Mesenchymal stem cell (in vitro differentiated cells and primary cell): ENCODE results near the gene SERPINE3.

ENCODE experiments used
- DNase-seq: peaks from one replicate; pipeline ENCODE4 v3.0.0-alpha.2; 2013
- H2AFZ ChIP-seq: one replicate; pipeline ENCODE4 v1.6.1; 2013; ENCODE audit warnings: low read depth, mild to moderate bottlenecking, control low read depth, inconsistent platforms, low read length, moderate library complexity
- H2AK5ac ChIP-seq: 2 replicates; pipeline ENCODE4 v1.6.1; 2013; ENCODE audit warnings: low read length, moderate library complexity, mild to moderate bottlenecking, inconsistent platforms; ENCODE audit not compliant: severe bottlenecking
- H2BK120ac ChIP-seq: one replicate; pipeline ENCODE4 v1.6.1; 2013; ENCODE audit warnings: low read depth, mild to moderate bottlenecking, inconsistent platforms, low read length, moderate library complexity
- H2BK12ac ChIP-seq, 2 experiments: one replicate each; pipeline ENCODE4 v1.6.1; 2013; ENCODE audit warnings: inconsistent platforms in 2 of 2, low read length in 2 of 2, mild to moderate bottlenecking in 2 of 2, moderate library complexity in 2 of 2, control low read depth in 1 of 2
- H2BK15ac ChIP-seq: one replicate; pipeline ENCODE4 v1.6.1; 2013; ENCODE audit warnings: mild to moderate bottlenecking, low read depth, inconsistent platforms; ENCODE audit not compliant: poor library complexity, severe bottlenecking
- H2BK5ac ChIP-seq: 2 replicates; pipeline ENCODE4 v1.6.1; 2013; ENCODE audit warnings: low read depth, mild to moderate bottlenecking, low read length, control low read depth, inconsistent platforms; ENCODE audit not compliant: poor library complexity, severe bottlenecking
- H3K14ac ChIP-seq, 2 experiments: one replicate each; pipeline ENCODE4 v1.6.1; 2013; ENCODE audit warnings: inconsistent platforms in 2 of 2, low read length in 2 of 2, control low read depth in 1 of 2, mild to moderate bottlenecking in 1 of 2, moderate library complexity in 1 of 2
- H3K18ac ChIP-seq, 2 experiments: one replicate each; pipeline ENCODE4 v1.6.1; 2013; ENCODE audit warnings: inconsistent platforms in 2 of 2, low read length in 2 of 2, control low read depth in 1 of 2, low read depth in 1 of 2, mild to moderate bottlenecking in 1 of 2
- H3K23ac ChIP-seq, 2 experiments: one replicate each; pipeline ENCODE4 v1.6.1; 2013; ENCODE audit warnings: inconsistent platforms in 2 of 2, low read length in 2 of 2, mild to moderate bottlenecking in 2 of 2, moderate library complexity in 2 of 2, control low read depth in 1 of 2
- H3K27ac ChIP-seq: 2 replicates; pipeline ENCODE4 v1.5.1; 2013; ENCODE audit warnings: mild to moderate bottlenecking, moderate library complexity, low read length, control low read depth, inconsistent platforms; ENCODE audit not compliant: poor library complexity, severe bottlenecking
- H3K27me3 ChIP-seq, 2 experiments: 2 replicates each; pipeline versions ENCODE4 v1.6.1 to v1.7.0; 2013; ENCODE audit warnings: low read length in 2 of 2, mild to moderate bottlenecking in 2 of 2, moderate library complexity in 2 of 2, control low read depth in 1 of 2, inconsistent platforms in 1 of 2; ENCODE audit not compliant: control insufficient read depth in 1 of 2, insufficient read depth in 1 of 2
- H3K36me3 ChIP-seq, 2 experiments: 2 replicates each; pipeline versions ENCODE4 v1.6.1 to v1.7.0; 2013; ENCODE audit warnings: low read length in 2 of 2, control low read depth in 1 of 2, inconsistent platforms in 1 of 2, low read depth in 1 of 2, mild to moderate bottlenecking in 1 of 2; ENCODE audit not compliant: insufficient read depth in 2 of 2, control insufficient read depth in 1 of 2
- H3K4ac ChIP-seq, 2 experiments: one replicate each; pipeline ENCODE4 v1.6.1; 2013; ENCODE audit warnings: inconsistent platforms in 2 of 2, low read length in 2 of 2, mild to moderate bottlenecking in 2 of 2, moderate library complexity in 2 of 2, control low read depth in 1 of 2, low read depth in 1 of 2
- H3K4me1 ChIP-seq: 2 replicates; pipeline ENCODE4 v1.6.1; 2013; ENCODE audit warnings: low read depth, low read length, control low read depth; ENCODE audit not compliant: control insufficient read depth, insufficient read depth
- H3K4me2 ChIP-seq: 2 replicates; pipeline ENCODE4 v1.6.1; 2013; ENCODE audit warnings: low read length, mild to moderate bottlenecking, inconsistent platforms; ENCODE audit not compliant: poor library complexity, severe bottlenecking
- H3K4me3 ChIP-seq, 2 experiments: 2 replicates each; pipeline versions ENCODE4 v1.5.1 to v1.7.0; 2013; ENCODE audit warnings: low read length in 2 of 2, mild to moderate bottlenecking in 2 of 2, control low read depth in 1 of 2, low read depth in 1 of 2; ENCODE audit not compliant: insufficient read depth in 1 of 2
- H3K79me1 ChIP-seq: replicated peaks from 2 replicates; pipeline ENCODE4 v1.6.1; 2013; ENCODE audit warnings: mild to moderate bottlenecking, control low read depth, low read length, inconsistent platforms; ENCODE audit not compliant: poor library complexity, severe bottlenecking
- H3K9ac ChIP-seq: 2 replicates; pipeline ENCODE4 v1.7.0; 2013; ENCODE audit warnings: mild to moderate bottlenecking, low read length, moderate library complexity
- H3K9me3 ChIP-seq: 2 replicates; pipeline ENCODE4 v1.7.0; 2013; ENCODE audit warnings: mild to moderate bottlenecking, low read length; ENCODE audit not compliant: control insufficient read depth
- H4K8ac ChIP-seq: one replicate; pipeline ENCODE4 v1.6.1; 2013; ENCODE audit warnings: inconsistent platforms, mild to moderate bottlenecking, low read length, moderate library complexity
- H4K91ac ChIP-seq: one replicate; pipeline ENCODE4 v1.6.1; 2013; ENCODE audit warnings: mild to moderate bottlenecking, low read length, inconsistent platforms
- WGBS: methylation state at CpG from one replicate; pipeline ENCODE4 v1.1.7; 2013; ENCODE audit warnings: mixed read lengths; 5-methylcytosine and 5-hydroxymethylcytosine counted together

The SERPINE3 gene

GRCh38 chr13:51308781-51309180, 30.7 kb upstream of the SERPINE3 start:
- H3K9me3 ChIP-seq, result no peaks in the 10 kb centered on the region
- 82% methylated on average over 3 of the region's 6 CpGs for WGBS

DNA sequence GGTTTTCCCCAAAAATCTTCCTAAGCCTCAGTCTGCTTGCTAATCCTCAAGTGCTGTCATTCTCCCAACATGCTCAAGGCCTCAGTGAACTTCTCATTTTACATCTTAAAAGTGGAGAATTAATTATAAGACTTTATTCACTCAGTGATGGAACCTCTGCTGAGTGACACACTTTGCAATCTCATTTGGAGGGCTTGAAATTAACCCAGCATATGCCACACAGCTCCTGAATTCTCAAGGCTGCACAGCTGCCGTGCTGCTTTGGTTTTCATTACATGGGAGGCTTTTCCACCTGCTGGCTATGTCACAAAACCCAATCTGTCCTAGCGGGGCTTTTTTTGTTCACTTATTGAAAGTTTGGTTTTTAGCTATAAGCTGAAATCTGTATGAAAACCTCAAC, 28.3 kb upstream of the SERPINE3 start:
- WGBS, result 80% methylated on average over 1 of the region's 2 CpGs
- H3K27ac ChIP-seq, result no peak overlapping the region

More at GRCh38 chr13:51308781-51309180, 30.7 kb upstream of the SERPINE3 start:
- Histone ChIP-seq H3K9ac (no peak overlapping the region), H2BK15ac (no peak overlapping the region), H3K4me2 (no peak overlapping the region), H2BK12ac (no peak overlapping the region), H4K91ac (no peak overlapping the region), H3K18ac (no peak overlapping the region), H3K79me1 (no peaks in the 10 kb centered on the region), H3K36me3 (no peaks in the 10 kb centered on the region), H2BK120ac (no peak overlapping the region), H3K4me3 (no peak overlapping the region), H3K4me1 (peaks cover 2% of the 10 kb centered on the region), H3K27me3 (peaks cover 0 to 4% of the 10 kb centered on the region in 2 experiments), H3K4ac (no peak overlapping the region), H4K8ac (no peak overlapping the region), H3K27ac (no peak overlapping the region), H3K23ac (no peak overlapping the region), H2AK5ac (no peak overlapping the region), H2AFZ (no peak overlapping the region), H2BK5ac (no peak overlapping the region), H3K14ac (no peak overlapping the region)
- no peak for DNase-seq

DNA sequence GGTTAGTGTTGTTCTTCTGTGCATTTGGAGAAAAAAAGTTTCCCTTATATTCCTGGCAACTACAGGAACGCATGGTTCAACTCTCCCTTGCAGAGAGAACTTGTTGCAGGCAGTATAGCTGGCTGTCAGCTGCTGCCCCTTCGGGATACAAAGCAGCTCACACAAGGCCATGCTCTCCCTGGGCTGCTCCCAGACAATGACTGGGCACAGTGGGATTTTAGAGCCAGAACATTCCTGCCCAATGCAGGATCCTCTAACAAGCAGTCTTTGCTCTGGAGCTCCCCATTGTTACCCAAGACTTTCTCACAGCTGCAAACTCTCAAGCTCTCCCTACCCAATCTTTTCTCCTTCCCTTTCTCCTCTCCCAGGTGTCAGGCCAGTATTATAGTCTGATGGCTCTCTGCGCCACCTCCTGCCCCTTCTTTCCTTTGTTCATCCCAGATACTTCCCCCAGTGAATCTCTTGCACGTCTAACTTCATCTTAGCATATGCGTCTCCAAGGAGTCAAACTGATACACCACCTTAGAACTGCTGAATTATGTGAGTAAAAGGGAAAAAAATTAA, 27.5 kb upstream of the SERPINE3 start:
- WGBS, result 78% methylated on average over 3 of the region's 5 CpGs
- H3K4me3 ChIP-seq, result no peak overlapping the region
- H3K36me3 ChIP-seq, result no peaks in the 10 kb centered on the region
- H2AK5ac ChIP-seq, result no peak overlapping the region
- H3K4ac ChIP-seq, result peak overlapping the region in 1 of 2 experiments; percentile 26
- peaks cover 6% of the 10 kb centered on the region for H3K4me1 ChIP-seq
- no peak overlapping the region for H3K18ac ChIP-seq
- H3K23ac ChIP-seq, result no peak overlapping the region
- DNase-seq, result no peak
- H3K14ac ChIP-seq, result no peak overlapping the region
- no peak overlapping the region for H2BK120ac ChIP-seq
- H4K91ac ChIP-seq, result no peak overlapping the region
- H3K79me1 ChIP-seq, result no peaks in the 10 kb centered on the region
- H3K9me3 ChIP-seq, result no peaks in the 10 kb centered on the region
- H2BK15ac ChIP-seq, result no peak overlapping the region
- H2BK12ac ChIP-seq, result no peak overlapping the region
- no peak overlapping the region for H3K4me2 ChIP-seq
- H4K8ac ChIP-seq, result no peak overlapping the region
- H2BK5ac ChIP-seq, result no peak overlapping the region
- H2AFZ ChIP-seq, result no peak overlapping the region
- no peak overlapping the region for H3K27ac ChIP-seq
- peaks cover 0 to 4% of the 10 kb centered on the region in 2 experiments for H3K27me3 ChIP-seq
- no peak overlapping the region for H3K9ac ChIP-seq

More for the DNA sequence above, 28.3 kb upstream of the SERPINE3 start:
- no peak overlapping the region for H3K4me3 ChIP-seq
- H2BK5ac ChIP-seq, result no peak overlapping the region
- no peak overlapping the region for H3K14ac ChIP-seq
- no peak for DNase-seq
- no peak overlapping the region for H4K91ac ChIP-seq
- no peaks in the 10 kb centered on the region for H3K79me1 ChIP-seq
- no peaks in the 10 kb centered on the region for H3K36me3 ChIP-seq
- H2AK5ac ChIP-seq, result no peak overlapping the region
- H3K4me2 ChIP-seq, result no peak overlapping the region
- peaks cover 0 to 4% of the 10 kb centered on the region in 2 experiments for H3K27me3 ChIP-seq
- no peak overlapping the region for H2AFZ ChIP-seq
- no peak overlapping the region for H3K23ac ChIP-seq
- no peak overlapping the region for H2BK15ac ChIP-seq
- no peak overlapping the region for H4K8ac ChIP-seq
- H3K9me3 ChIP-seq, result no peaks in the 10 kb centered on the region
- H3K18ac ChIP-seq, result no peak overlapping the region
- H3K4me1 ChIP-seq, result peaks cover 6% of the 10 kb centered on the region
- H3K4ac ChIP-seq, result no peak overlapping the region
- H2BK12ac ChIP-seq, result no peak overlapping the region
- H3K9ac ChIP-seq, result no peak overlapping the region
- no peak overlapping the region for H2BK120ac ChIP-seq

- no peaks in the 10 kb centered on the region for H3K79me1 ChIP-seq
- no peaks in the 10 kb centered on the region for H3K9me3 ChIP-seq
- no peak overlapping the region for H2BK5ac ChIP-seq
- no peaks in the 10 kb centered on the region for H3K36me3 ChIP-seq
- H2BK120ac ChIP-seq, result no peak overlapping the region
- no peak overlapping the region for H4K8ac ChIP-seq
- peaks cover 6% of the 10 kb centered on the region for H3K4me1 ChIP-seq
- H3K27me3 ChIP-seq, result peaks cover 0 to 4% of the 10 kb centered on the region in 2 experiments
- WGBS, result 60% methylated on average over 1 of the region's 1 CpG
- H2BK12ac ChIP-seq, result no peak overlapping the region
- no peak overlapping the region for H2AFZ ChIP-seq
- H3K14ac ChIP-seq, result no peak overlapping the region
- H3K4me3 ChIP-seq, result no peak overlapping the region
- no peak overlapping the region for H2BK15ac ChIP-seq
- no peak overlapping the region for H3K9ac ChIP-seq
- no peak overlapping the region for H3K27ac ChIP-seq
- no peak overlapping the region for H3K23ac ChIP-seq
- no peak overlapping the region for H3K18ac ChIP-seq
- no peak for DNase-seq
- H2AK5ac ChIP-seq, result peak overlapping the region; percentile 20
- no peak overlapping the region for H4K91ac ChIP-seq
- no peak overlapping the region for H3K4ac ChIP-seq
- no peak overlapping the region for H3K4me2 ChIP-seq
These were observed 25.9 kb upstream of the SERPINE3 start for GRCh38 chr13:51313619-51314018.
